Stimulated activated naive B cell treated with anti-CD40 and anti-IgM and Interleukin-4, amounts not matched to agents 10 μg/mL and 1 μg/mL and 100 μg/mL, for 72 hours (primary cell): ENCODE data around the gene CELF2.
"Not testable (repeated sequence)": the region's sequence is repeated elsewhere in the genome, so short reads cannot be mapped to it uniquely, and the experiment has no call there.

Source experiments
- ATAC-seq, 2 donors: fragments of 150-1000 bp; cut with Tn5 transposase; replicated peaks; 2 replicates each; pipeline ENCODE4 v1.10.0; 2021; ENCODE audit warnings: moderate library complexity in 1 of 2
- DNase-seq: peaks from one replicate; pipeline ENCODE4 v3.0.0; 2021
- H3K27ac Mint-ChIP-seq: one replicate; pipeline ENCODE4 v1.8.0; 2022; ENCODE audit warnings: mild to moderate bottlenecking, mixed read lengths
- H3K27me3 Mint-ChIP-seq, 2 donors: one replicate each; pipeline ENCODE4 v1.8.0; 2022; ENCODE audit warnings: mixed read lengths in 2 of 2
- H3K36me3 Mint-ChIP-seq, 2 donors: one replicate each; pipeline ENCODE4 v1.8.0; 2022; ENCODE audit warnings: mixed read lengths in 2 of 2, mild to moderate bottlenecking in 1 of 2
- H3K4me1 Mint-ChIP-seq, 2 donors: one replicate each; pipeline ENCODE4 v1.8.0; 2022; ENCODE audit warnings: mixed read lengths in 2 of 2, mild to moderate bottlenecking in 1 of 2
- H3K4me3 Mint-ChIP-seq, 2 donors: one replicate each; pipeline ENCODE4 v1.8.0; 2022; ENCODE audit warnings: mild to moderate bottlenecking in 2 of 2, mixed read lengths in 2 of 2, moderate library complexity in 1 of 2
- H3K9me3 Mint-ChIP-seq, 2 donors: one replicate each; pipeline ENCODE4 v1.8.0; 2022; ENCODE audit warnings: mixed read lengths in 2 of 2, mild to moderate bottlenecking in 1 of 2

Gene CELF2

GRCh38 chr10:11178606-11179515 is 161.2 kb downstream of the CELF2 start:
- DNase-seq: peak; percentile 69
- peaks cover 83 to 94% of the 10 kb centered on the region in 2 donors for H3K36me3 Mint-ChIP-seq
- H3K4me3 Mint-ChIP-seq: peak overlapping the region; percentile 77 to 86
- no peaks in the 10 kb centered on the region for H3K27me3 Mint-ChIP-seq
- H3K9me3 Mint-ChIP-seq: peaks cover 1 to 4% of the 10 kb centered on the region in 2 donors
- H3K27ac Mint-ChIP-seq: peak overlapping the region; percentile 98
- peaks cover 82 to 98% of the 10 kb centered on the region in 2 donors for H3K4me1 Mint-ChIP-seq
- peak; percentile 77 to 79 for ATAC-seq

GRCh38 chr10:11179516-11180105 is 161.9 kb downstream of the CELF2 start:
- Mint-ChIP-seq H3K36me3 (peaks cover 82 to 94% of the 10 kb centered on the region in 2 donors), H3K27me3 (no peaks in the 10 kb centered on the region), H3K27ac (peak overlapping the region; percentile 98), H3K4me3 (peak overlapping the region; percentile 77 to 86), H3K9me3 (peaks cover 4 to 8% of the 10 kb centered on the region in 2 donors), H3K4me1 (peaks cover 80 to 96% of the 10 kb centered on the region in 2 donors)
- no peak for DNase-seq
- ATAC-seq: no peak

- Mint-ChIP-seq H3K27me3 (no peaks in the 10 kb centered on the region), H3K27ac (peak overlapping the region; percentile 98), H3K4me3 (peak overlapping the region; percentile 77 to 86), H3K4me1 (peaks cover 75 to 91% of the 10 kb centered on the region in 2 donors), H3K9me3 (peaks cover 5 to 8% of the 10 kb centered on the region in 2 donors), H3K36me3 (peaks cover 82 to 94% of the 10 kb centered on the region in 2 donors)
- DNase-seq (no peak), ATAC-seq (peak; percentile 43 to 57)
Observed at GRCh38 chr10:11180228-11180627, 162.6 kb downstream of the CELF2 start.

GRCh38 chr10:11181978-11182377 is 164.3 kb downstream of the CELF2 start:
- ATAC-seq: no peak
- peak overlapping the region; percentile 19 to 23 for H3K4me3 Mint-ChIP-seq
- no peak for DNase-seq
- H3K36me3 Mint-ChIP-seq: peaks cover 83 to 96% of the 10 kb centered on the region in 2 donors
- peaks cover 8% of the 10 kb centered on the region in 2 donors for H3K9me3 Mint-ChIP-seq
- no peaks in the 10 kb centered on the region for H3K27me3 Mint-ChIP-seq
- H3K4me1 Mint-ChIP-seq: peaks cover 68 to 91% of the 10 kb centered on the region in 2 donors
- H3K27ac Mint-ChIP-seq: peak overlapping the region; percentile 89

- DNase-seq: no peak
- peaks cover 81 to 96% of the 10 kb centered on the region in 2 donors for H3K36me3 Mint-ChIP-seq
- H3K27me3 Mint-ChIP-seq: no peaks in the 10 kb centered on the region
- H3K4me3 Mint-ChIP-seq: peak overlapping the region; percentile 0 to 30
- H3K9me3 Mint-ChIP-seq: peaks cover 8% of the 10 kb centered on the region in 2 donors
- peaks cover 65 to 91% of the 10 kb centered on the region in 2 donors for H3K4me1 Mint-ChIP-seq
- peak overlapping the region; percentile 80 for H3K27ac Mint-ChIP-seq
- no peak for ATAC-seq
Observed at GRCh38 chr10:11183015-11183414, 165.3 kb downstream of the CELF2 start.

DNA sequence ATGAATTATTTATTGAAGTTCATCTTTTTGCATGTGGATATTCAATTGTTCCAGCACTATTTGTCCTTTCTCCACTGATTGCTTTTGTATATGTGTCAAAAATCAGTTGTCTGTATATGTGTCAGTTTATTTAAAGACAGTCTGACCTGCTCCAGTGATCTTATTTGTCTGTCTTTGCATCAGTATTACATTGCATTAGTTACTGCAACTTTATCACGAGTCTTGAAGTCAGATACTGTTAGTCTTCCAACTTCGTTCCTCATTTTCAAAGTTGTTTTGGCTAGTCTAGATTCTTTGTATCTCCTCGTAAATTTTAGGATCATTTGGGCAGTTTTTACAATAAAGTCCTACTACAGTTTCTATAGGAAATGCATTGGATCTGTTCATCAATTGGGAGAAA is 166.4 kb downstream of the CELF2 start:
- peak overlapping the region in 1 of 2 donors; percentile 14 for H3K4me3 Mint-ChIP-seq
- peak overlapping the region; percentile 37 for H3K27ac Mint-ChIP-seq
- peaks cover 63 to 91% of the 10 kb centered on the region in 2 donors for H3K4me1 Mint-ChIP-seq
- no peaks in the 10 kb centered on the region for H3K27me3 Mint-ChIP-seq
- peaks cover 8 to 10% of the 10 kb centered on the region in 2 donors for H3K9me3 Mint-ChIP-seq
- ATAC-seq (no peak), DNase-seq (no peak)
- H3K36me3 Mint-ChIP-seq: peaks cover 81 to 95% of the 10 kb centered on the region in 2 donors

- not testable (repeated sequence) for DNase-seq, H3K27me3 Mint-ChIP-seq, ATAC-seq
- Mint-ChIP-seq H3K4me3 (peak overlapping the region in 1 of 2 donors; percentile 29), H3K27ac (peak overlapping the region; percentile 67), H3K4me1 (peaks cover 61 to 91% of the 10 kb centered on the region in 2 donors), H3K36me3 (peaks cover 81 to 96% of the 10 kb centered on the region in 2 donors), H3K9me3 (peaks cover 8 to 10% of the 10 kb centered on the region in 2 donors)
Observed at GRCh38 chr10:11185128-11185665, 167.5 kb downstream of the CELF2 start.

DNA sequence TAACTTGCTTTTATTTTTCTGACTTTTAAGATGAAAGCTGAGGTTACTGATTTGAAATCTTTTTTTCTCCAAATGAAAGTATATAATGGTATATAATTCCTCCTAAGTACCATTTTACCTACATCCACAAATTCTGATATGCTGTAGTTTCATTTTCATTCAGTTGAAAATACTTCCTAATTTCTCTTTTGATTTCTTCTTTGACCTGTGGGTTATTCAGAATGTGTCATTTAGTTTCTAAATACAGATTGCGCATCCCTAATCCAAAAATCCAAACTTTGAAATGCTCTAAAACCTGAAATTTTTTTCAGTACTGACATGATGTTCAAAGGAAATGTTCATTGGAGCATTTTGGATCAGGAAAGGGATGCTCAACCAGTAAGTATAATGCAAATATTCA is 168.7 kb downstream of the CELF2 start:
- peak overlapping the region in 1 of 2 donors; percentile 46 for H3K4me3 Mint-ChIP-seq
- H3K27ac Mint-ChIP-seq: peak overlapping the region; percentile 59
- DNase-seq (no peak), ATAC-seq (peak in 1 of 2 donors; percentile 58)
- H3K36me3 Mint-ChIP-seq: peaks cover 80 to 98% of the 10 kb centered on the region in 2 donors
- no peaks in the 10 kb centered on the region for H3K27me3 Mint-ChIP-seq
- H3K4me1 Mint-ChIP-seq: peaks cover 61 to 92% of the 10 kb centered on the region in 2 donors
- peaks cover 8 to 10% of the 10 kb centered on the region in 2 donors for H3K9me3 Mint-ChIP-seq

GRCh38 chr10:11189582-11190376 is 172.1 kb downstream of the CELF2 start:
- H3K4me1 Mint-ChIP-seq: peaks cover 61 to 95% of the 10 kb centered on the region in 2 donors
- no peaks in the 10 kb centered on the region for H3K27me3 Mint-ChIP-seq
- peaks cover 0 to 6% of the 10 kb centered on the region in 2 donors for H3K9me3 Mint-ChIP-seq
- DNase-seq (no peak), ATAC-seq (no peak)
- no peak overlapping the region for H3K4me3 Mint-ChIP-seq
- H3K27ac Mint-ChIP-seq: no peak overlapping the region
- H3K36me3 Mint-ChIP-seq: peaks cover 76 to 93% of the 10 kb centered on the region in 2 donors

DNA sequence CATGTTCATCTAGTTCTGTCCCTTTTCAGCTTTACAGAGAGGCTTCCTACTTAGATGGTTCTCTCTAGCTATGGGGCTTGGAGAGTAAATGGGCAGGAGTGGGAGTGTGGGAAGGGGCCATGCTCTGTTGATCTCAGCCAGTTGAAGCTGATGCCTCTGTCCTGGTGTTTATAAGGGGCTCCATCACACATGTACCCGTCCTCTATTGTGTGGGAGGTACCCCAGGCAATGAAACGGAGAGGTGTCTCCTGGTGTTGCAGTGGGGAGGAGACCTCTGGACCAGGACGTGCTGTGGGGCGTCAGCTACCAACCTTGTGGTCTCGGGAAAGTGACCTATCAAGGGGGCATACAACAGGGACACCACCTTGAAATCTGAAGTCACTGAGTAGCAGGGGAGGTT is 173.5 kb downstream of the CELF2 start:
- Mint-ChIP-seq H3K27ac (peak overlapping the region; percentile 56), H3K27me3 (no peaks in the 10 kb centered on the region), H3K36me3 (peaks cover 74 to 92% of the 10 kb centered on the region in 2 donors), H3K9me3 (peaks cover 0 to 2% of the 10 kb centered on the region in 2 donors), H3K4me1 (peaks cover 69 to 99% of the 10 kb centered on the region in 2 donors), H3K4me3 (no peak overlapping the region)
- no peak for DNase-seq
- ATAC-seq: no peak

DNA sequence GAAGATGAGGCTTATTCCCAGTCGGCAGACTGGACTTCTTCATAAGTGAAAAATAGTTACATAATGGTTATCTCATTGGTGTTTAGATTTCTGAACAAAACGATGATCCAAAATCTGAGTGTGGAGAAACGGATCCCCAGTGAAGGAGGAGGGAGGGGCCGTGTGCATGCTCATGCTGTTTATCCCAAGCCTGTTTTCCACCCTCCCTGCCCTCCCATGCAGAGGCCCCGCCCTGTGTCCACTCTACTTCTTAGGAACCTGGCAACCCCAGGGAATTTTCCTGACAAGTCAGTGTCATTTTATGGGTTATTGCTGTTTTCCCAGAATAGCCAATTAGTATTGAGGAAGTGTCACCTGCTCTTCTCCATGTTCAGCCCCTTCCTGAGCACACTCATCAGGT is 174.0 kb downstream of the CELF2 start:
- H3K9me3 Mint-ChIP-seq: peaks cover 0 to 2% of the 10 kb centered on the region in 2 donors
- H3K4me1 Mint-ChIP-seq: peaks cover 68 to 99% of the 10 kb centered on the region in 2 donors
- no peak overlapping the region for H3K4me3 Mint-ChIP-seq
- H3K27ac Mint-ChIP-seq: peak overlapping the region; percentile 85
- ATAC-seq (no peak), DNase-seq (no peak)
- H3K36me3 Mint-ChIP-seq: peaks cover 73 to 92% of the 10 kb centered on the region in 2 donors
- no peaks in the 10 kb centered on the region for H3K27me3 Mint-ChIP-seq

DNA sequence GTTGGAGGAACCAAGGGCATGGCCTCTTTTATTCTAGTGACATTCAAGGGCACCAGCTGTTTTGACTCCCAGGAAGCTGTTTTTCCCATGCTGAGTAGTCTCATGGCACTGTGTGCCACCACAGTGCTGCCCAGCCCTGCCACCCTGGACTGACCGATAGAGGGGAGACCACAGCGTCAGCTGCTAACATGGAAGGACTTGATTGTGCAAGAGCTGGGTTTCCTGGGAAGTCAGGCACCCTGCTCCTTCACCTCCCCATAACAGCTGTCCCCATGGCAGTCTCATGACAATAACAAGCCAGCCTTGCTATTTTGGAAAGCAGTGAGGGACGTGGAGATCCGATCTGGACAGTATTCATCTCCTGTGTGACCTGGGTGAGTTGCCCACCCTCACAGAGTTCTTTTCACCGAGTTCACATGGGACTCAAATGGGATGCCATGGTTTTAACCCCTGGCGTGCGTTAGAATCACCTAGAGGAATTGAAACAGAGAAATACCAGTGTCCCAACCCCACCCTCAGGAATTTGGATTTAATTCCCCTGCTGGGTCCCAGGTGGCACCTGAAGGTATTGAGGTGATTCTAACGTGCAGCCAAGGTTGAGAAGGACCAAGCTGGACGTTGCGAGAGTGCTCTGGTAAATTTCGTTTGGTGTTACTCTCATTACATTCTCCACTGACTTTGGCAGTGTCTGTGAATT is 174.8 kb downstream of the CELF2 start:
- Mint-ChIP-seq H3K9me3 (peaks cover 0 to 4% of the 10 kb centered on the region in 2 donors), H3K27ac (peak overlapping the region; percentile 85), H3K4me1 (peaks cover 75 to 99% of the 10 kb centered on the region in 2 donors), H3K4me3 (no peak overlapping the region), H3K27me3 (no peaks in the 10 kb centered on the region), H3K36me3 (peaks cover 77 to 92% of the 10 kb centered on the region in 2 donors)
- no peak for ATAC-seq
- DNase-seq: no peak

DNA sequence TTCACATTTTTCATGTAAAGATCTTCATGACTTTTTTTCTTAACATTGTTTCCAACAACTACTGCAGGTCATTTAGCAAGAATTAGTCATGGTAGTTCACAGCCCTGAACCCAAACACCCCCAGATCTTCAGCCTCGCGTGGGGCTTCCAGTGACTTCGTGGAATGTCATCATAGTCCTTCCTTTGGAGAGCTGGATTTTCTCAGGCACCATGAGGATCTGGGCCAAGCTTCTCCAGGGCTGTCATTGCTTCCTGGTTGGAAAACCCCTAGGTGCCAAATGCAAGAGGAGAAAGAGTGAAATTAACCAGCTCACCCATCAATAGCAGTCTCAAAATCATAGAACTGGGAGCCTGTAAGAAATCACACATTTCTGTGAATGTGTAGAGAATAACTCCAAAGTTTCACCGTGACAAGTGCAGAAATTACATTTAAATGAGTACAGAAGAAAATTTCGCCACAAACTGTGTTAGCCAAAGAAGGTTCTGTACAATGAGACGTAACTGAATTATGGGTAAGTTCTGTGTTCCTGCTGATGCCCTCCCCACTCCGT is 175.4 kb downstream of the CELF2 start:
- H3K9me3 Mint-ChIP-seq: peaks cover 0 to 4% of the 10 kb centered on the region in 2 donors
- DNase-seq (no peak), ATAC-seq (no peak)
- peak overlapping the region; percentile 85 for H3K27ac Mint-ChIP-seq
- peaks cover 75 to 89% of the 10 kb centered on the region in 2 donors for H3K36me3 Mint-ChIP-seq
- H3K4me3 Mint-ChIP-seq: peak overlapping the region; percentile 41 to 49
- no peaks in the 10 kb centered on the region for H3K27me3 Mint-ChIP-seq
- H3K4me1 Mint-ChIP-seq: peaks cover 76 to 99% of the 10 kb centered on the region in 2 donors
